T follicular helper cell (primary cell): ENCODE measurements around the gene SORCS2.

Source experiments
- DNase-seq: peaks from one replicate; pipeline ENCODE4 v3.0.0-alpha.2; 2020; ENCODE audit warnings: low read depth

Gene SORCS2

DNA sequence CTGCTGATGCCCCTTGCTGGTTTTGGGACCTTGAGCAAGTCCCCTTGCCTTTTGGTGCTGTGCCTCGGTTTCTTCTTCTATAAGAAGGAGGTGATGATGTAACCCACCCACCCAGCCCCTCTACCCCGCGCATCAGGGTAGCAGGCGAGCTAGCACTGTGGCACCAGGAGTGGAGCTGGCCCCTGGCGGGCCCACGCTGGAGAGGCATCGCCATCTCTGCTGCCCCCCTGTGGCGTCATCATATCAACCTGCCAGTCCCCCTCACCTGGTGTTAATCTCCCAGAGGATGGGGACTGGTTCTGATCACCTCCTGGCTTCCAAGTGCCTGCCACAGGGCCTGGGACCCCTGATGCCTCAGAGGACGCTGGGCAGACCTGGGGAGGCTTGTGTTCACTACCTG, 6.3 kb upstream of the SORCS2 start:
- no peak for DNase-seq

DNA sequence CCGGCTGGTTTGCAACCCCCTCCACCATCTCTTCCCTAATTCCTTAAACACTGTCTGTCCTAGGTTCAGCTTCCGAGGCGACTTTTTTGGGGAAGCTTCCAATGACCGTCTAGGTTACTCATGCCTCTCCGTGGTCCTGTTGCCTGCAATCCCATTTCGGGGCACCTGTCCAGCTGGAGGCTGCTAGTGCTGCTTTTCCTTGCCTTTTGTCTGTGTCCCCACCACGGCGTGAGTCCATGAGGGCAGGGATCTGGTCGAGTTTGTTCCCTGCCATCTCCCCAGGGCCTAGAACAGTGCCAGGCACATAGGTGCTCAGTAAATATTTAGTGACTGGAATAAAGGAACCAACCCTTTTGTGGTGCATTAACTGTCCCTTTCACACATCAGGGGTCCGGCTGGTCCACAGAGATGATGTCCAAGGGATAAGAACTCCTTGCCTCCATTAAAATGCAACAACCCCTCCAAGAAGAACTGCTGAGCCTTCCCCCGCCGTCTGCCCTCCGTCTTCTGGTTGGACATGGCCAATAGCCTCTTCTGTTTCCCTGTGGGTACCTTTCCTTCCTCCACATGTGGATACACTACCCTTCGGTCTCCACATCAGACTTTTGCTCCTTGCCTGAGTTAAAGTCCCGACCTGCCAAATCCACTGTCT, 5.7 kb upstream of the SORCS2 start:
- DNase-seq: no peak

DNA sequence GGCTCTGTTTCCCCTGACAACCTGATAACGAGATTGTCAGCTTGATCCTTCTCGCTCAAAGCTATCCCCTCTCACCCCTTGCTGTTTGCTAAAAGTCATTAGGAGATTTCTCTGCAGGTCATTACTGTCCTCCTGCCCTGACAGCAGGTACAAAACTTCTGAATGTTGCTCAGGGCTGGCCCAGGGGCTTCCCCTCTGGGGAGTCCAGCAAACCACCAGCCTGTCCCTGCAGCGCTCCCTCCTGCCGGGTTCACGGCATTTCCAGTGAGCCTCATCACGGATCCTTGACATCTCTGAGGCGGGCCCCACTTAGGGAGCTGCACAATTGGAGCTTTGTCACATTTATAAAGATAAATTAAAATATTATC, 5.2 kb upstream of the SORCS2 start:
- no peak for DNase-seq

DNA sequence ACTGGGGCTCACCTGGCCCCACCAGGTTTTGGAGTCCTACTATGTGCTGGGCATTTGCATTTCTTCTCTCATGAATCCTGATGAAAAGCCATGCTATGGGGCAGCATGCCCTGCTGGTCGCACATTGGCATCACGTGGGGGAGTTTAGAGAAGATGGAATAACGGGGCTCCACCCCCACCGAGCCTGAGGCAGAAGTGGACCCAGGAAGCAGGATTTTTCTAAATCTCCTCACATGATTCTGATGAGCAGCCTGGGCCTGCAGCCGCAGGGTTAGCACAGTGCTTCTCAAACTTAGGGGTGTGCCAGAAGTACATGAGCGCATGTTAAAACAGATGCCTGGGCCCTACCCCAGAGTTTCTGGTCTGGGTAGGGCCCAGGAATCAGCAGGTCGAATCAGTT, 4.6 kb upstream of the SORCS2 start:
- no peak for DNase-seq

DNA sequence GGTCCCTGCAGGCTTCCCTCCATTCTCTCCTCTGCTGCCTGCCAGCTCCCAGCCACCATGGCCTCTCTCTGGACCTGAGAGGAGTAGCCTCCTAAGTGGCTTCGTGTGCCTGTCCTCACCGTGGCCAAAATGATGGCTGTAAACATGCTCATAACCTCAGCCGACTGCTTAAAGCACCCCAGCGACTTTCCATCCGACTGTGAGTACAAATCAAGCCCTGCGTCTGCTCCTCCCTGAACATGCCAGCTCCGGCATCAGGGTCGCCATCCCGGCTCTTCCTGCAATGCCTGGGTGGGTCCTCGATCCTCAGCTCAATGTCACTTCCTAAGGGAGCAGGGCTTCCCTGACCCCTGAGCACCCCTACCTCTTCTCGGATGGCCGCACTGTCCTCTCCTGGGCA, 3.3 kb upstream of the SORCS2 start:
- no peak for DNase-seq

DNA sequence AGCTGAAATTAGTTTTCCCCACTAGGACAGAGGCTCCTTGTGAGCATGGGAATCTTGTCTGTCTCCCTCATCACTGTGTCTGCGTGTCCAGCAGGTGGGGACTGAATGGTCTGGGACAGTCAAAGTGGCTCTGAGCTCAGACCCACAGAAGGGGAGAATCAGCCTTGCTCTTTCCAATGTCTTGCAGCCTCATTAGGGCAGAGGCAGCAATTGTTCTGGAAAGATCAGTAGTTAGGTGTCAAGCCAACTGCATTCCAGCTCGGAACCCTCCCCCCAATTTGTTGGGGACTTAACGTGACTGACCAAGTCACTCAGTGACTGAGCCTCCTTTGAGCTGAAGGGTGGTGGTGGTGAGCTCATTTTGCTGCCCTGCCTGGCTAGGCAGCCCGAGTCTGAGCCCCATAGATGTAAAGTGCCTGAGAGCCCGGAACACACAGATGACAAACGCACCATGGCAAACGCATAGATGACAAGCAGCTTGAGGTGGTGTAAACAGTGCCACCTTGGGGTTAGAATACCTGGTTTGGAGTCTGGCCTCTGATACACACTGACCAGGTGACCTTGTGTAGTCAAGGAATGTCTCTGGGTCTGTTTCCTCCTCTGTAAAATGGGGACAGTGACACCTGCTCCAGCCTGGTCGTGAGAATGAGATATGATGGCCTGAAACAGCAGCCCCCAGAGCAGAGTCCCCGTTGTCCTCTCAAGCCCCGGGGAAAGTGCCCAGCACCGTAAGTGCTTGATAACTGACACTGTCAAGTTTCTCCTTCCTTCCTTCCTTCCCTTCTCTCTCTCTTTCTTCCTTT, 2.7 kb upstream of the SORCS2 start:
- DNase-seq: no peak

DNA sequence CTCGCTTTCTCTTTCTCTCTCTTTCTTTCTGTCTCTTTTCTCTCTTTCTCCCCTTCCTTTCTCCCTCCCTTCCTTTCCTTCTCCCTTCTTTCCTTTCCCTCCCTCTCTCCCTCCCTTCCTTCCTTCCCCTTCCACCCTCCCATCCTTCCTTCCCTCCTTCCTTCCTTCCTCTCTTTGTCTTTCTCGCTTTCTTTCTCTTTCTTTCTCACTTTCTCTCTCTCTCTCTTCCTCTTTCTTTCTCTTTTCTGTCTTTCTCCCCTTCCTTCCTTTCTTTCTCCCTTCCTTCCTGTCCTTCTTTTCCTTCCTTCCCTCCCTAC, 2.1 kb upstream of the SORCS2 start:
- no peak for DNase-seq

DNA sequence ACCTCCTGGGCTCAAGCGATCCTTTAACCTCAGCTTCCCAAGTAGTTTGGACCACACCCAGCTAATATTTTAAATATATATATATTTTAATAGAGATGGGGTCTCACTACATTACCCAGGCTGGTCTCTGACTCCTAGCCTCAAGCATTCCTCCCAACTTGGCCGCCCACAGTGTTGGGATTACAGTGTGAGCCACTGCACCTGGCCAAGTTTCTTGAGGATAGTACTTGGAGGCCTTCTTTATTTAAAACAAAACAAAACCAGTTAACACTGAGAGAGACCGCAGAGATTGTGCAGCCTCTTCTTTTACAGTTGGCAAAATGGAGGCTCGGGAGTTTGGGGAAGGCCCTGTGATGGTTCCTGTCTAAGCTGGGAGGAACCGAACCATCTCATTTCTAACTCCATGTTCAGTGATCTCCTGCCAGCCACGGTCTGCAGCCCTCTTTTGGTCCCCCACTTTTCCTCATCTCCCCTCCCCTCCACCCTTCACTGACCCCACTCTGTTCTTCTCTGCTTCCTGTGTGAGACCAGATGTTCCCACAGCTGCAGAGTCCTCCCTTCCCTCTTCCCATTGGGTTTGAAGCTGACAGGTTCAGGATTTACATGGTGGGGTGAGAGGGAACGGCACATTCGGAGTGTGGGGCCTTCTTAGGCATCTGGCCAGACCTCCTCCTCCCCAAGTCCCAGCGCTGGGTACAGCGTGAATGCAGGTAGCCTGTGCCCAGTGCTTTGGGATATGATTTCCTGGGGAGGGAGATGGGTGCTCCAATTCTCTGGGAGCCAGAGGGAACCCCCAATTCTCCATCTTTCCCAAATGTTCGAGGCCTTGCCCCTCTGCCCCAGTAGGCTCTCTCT, 1.4 kb upstream of the SORCS2 start:
- no peak for DNase-seq

DNA sequence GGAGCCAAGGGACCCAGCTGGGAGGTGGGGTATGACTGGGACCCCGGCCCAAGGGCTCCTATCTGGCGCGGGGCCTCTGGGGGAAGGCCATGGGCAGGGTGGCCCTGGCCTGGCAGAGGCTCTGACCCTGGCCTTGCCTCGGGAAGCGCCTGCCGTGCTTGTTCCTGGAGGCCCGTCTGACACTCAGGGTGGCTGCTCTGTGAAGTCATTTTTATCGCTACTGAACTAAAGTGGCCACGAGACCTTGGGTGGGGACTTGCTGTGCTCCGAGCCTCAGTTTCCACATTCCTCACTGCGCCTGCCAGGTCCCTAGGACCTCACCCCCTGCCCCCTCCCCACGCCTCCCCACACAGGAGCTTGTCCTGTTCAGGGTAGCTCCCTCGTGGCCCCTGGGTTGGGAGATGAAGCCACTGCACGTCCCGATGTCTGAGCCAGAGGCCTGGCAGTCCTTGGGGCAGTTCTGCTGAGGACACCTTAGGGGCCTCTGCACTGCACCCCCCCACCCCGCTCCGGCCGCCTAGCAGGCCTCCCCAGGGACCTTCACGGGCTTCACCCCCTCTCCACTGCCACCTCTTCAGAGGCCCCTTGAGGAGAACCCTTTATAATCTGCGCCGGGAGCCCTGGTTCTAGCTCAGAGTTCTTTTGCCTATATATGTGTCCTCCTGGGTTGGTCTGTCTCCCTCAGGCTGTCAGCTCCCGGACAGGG, 639 bp upstream of the SORCS2 start:
- no peak for DNase-seq

DNA sequence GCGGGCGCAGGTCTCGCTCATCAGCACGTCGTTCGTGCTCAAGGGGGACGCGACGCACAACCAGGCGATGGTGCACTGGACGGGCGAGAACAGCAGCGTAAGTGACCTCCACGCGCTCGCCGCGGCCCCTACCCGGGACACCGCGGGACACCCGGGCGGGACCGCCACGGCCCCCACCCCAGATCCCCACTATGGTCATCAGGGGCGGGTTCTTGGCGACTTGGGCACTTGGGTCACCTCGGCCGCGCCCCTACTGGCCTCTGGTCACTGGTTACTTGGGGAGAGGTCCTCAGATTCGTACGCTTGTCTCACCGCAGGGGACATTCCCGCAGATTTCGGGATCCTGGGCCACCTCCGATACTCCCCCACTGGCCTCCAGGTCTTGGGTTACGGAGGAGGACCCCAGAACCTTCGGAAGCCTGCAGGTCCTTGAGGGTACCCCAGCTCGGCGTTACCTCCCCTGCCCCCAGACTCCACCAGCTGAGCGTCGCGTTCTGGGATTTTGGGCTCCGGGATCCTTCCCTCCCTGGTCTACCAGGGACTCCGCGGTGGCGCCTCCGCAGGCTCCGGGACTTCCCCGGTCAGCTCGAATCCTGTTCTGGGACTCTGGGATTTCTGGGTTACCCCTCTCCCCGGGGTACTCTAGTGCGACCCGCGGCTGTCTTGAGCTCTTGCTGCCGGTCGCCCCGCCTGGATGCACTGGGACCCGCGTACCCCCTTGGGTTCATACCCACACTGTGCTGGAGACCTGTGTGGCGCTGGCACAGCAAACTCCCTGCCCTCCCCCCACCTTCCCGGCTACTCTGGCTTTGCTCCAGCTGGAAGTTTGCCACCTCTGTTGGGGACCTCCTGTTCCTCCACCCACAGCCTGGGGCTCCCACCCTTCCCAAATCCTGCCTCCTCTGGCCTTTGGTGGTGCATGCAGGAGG, 956 bp downstream of the SORCS2 start:
- DNase-seq: no peak

DNA sequence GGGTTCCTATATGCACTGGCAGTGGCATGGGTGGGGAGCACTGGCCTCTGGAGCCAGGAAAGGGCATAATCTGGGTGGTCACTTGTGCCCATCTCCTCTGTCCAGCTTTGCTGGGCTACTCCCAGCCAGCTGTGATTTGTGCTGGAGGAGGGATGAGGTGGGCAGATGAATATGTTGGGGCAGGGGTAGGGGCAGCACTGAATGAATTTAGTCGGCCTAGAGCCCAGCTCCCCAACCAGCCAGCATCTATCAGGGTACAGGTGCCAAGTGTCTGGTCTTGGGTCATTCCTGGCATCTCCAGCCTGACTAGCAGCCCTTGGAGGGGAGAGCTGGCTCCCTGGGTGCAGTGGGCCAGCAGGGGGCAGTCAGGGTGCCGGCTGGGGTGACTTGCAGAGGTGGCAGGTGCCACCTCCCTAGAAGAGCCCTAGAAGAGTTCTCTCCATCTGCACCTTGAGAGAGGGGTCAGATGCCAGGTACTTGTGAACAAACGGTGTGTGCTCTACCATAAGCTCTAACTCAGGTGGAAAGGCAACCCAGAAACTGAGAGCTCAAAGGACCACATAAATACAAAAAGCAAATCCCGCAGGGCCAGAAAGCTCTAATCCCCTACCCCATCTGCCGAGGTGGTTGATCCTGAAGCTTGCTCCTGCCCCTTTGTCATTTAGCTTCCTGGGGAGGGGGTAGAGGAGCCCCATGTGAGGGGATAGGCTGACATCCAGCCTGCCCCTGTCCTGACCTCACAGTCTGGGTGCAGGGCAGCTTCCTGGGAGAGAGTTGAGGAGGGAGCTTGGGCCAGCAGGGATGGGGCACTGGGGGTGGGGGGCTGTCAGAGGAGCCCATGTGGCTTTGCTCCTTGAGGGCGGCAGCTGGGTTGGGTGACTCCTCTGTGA, 2.2 kb downstream of the SORCS2 start:
- no peak for DNase-seq

DNA sequence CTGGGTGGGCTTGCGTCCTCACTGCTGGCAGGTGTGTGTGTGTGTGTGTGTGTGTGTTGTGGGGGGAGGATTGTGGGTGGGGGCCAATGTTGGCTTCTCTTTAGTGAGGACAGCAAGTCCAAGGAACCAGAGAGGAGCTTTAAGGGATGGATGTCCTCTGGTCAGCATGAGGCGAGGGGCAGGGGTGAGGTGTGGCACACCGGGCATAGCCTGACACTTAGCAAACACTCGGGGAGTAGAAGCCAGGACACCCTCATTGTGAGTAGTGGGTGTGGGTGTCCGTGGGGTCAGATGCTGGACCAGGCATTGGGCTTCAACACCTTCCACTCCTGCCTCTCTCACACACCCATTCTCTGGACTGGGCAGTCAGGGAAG, 2.8 kb downstream of the SORCS2 start:
- DNase-seq: no peak

DNA sequence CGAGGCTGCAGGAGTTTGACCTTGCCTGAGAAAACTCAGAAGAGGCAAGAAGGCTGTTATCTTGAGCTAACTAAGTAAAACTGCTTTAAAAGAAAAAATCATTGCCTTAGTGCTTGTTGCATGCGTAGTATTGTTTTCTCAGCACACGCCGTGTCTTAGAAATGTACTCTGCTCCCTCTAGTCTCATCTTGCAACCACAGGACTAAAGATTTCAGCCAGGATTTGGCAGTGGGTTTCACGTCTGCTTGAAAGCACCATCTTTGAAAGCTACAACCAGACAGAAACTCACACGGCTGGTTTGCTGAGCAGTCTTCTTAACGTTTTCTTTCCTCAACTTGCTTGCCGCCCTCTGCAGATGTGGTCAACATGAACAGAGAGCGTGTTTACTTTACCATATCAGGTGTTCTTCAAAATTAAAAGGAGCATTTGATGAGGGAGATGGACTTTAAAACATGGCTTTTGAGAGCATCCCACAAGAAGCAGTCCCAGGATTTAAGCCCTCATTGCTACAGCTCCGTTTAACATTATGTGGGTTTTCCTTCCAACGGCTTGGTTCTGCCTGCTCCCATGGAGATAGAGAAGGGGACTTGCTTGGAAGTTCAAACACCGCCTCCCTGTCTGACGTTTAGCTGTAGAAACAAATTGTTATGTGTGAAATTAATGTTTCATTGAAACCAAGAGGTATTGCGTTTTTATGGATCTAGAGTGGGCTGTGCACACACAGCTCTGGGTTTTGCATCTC, 3.4 kb downstream of the SORCS2 start:
- no peak for DNase-seq

DNA sequence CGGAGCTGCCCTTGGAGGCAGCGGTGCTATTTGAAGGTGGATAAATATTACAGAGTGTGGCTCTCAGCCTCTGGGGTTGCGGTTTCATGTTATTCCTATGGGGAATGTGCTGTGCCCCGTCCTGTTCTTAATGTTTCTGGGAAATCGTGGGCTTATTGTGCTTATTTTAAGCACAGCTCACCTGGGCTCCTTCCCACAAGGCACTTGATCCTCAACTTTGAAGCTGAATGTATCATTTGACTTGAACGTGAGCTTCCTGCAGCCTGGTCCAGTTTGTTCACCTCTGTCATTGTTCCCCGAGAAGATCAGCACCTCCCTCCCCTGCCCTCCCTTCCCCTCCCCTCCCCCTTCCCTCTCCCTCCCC, 3.9 kb downstream of the SORCS2 start:
- DNase-seq: no peak

DNA sequence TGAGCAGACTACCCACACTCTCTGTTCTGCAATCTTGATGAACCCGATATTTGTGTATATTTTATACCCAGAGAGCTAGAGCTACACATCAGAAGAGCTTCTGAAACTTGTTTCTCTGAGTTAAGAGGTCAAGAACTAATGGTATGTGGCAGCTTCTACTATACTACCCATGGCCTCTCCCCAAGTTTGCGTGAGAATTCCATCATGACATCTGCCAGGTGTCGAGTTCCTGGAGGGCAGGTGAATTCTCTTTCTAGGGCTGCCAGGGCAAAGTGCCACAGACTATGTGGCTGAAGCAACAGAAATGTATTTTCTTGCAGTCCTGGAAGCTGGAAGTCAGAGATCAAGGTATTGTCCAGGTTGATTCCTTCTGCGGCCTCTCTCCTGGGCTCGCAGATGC, 4.4 kb downstream of the SORCS2 start:
- no peak for DNase-seq

DNA sequence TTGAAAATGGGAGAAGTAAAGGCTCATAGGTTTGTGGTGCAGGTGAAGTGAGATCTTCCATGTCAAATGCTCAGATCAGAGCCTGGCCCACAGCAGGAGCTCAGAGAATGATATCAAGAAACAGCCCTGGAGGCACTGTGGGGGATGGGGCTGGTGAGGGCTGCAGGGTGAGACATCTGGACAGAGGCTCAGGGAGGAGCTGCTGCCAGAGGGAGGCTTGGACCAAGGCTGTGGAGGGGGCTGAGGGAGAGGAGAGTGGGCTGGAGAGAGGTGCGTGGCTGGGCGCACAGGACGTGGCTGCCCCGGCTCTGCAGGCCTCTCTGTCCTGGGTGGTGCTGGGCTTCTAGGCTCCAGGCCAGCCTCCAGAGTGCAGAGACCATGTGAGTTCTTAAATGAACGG, 5.6 kb downstream of the SORCS2 start:
- no peak for DNase-seq

DNA sequence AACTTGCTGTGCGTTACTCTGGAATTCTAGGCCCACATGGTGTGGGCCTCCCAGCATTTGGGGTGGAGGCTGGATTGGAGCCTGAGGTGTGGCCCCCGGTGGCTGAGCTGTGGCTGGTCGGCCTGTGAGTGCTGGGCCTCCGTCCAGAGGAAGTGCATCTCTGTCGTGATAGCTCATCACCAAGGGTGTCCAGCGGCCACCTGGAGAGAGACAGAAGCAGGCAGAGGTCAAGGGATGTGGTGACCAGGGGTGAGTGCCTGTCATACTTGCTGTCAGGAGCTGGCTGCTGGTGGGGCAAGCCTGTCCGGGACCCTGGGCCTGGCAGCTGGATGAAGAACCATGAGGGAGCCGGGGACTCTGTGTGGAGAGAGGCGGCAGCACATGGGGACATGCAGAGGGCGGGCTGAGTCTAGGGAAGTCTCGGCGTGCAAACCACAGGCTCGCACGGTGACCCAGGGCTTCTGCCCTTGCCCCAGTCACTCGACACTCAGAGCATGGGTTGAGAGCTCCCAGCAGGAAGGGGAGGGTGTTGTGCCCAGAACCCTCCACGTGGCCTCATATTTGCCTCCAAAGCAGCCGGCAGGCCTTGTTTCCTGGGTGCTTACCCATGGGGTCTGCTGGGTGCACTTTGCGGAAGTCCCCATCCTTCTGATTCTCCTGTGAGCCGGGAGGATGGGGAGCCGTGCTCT, 6.2 kb downstream of the SORCS2 start:
- DNase-seq: no peak

DNA sequence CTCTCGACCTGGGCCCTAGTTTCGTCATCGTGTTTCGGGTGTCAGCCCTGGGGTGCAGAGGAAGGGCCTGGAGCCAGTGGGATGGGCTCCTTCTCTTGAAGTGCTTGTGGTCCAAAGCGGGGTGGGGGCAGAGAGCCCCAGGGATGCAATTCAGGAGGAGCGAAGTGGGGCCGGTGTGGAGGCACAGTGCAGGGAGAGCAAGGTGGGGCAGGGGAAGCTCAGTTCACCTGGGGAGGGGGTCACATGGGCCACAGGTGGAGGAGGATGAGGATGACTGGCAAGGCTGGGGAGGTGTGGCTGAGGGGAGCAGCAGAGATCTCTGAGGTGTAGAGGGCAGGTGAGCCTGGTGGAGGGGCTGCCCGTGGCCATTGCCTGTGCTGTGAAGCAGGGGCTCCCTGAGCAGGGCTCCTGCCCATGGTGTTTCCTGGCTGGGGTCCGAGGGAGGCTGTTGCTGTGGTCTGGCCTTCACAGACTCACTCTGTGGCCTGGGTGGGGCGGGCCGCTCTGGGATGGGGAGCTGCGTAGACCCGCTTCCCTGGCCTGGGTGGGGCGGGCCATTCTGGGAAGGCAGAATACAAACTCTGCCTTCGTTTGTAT, 6.9 kb downstream of the SORCS2 start:
- DNase-seq: no peak
